GM21390 (cell line): ENCODE measurements around the gene CLEC4G.
"Not testable (repeated sequence)": the region's sequence is repeated elsewhere in the genome, so short reads cannot be mapped to it uniquely, and the experiment has no call there.

Source experiments
- ATAC-seq: cut with Tn5 transposase; IDR thresholded peaks from one replicate; pipeline ENCODE4 v1.9.1; 2021; ENCODE audit not compliant: unreplicated experiment

The CLEC4G gene

GRCh38 chr19:7732045-7732444 is at the start of gene CLEC4G:
Gene CLEC4G (minus strand): TSS chr19:7732110. CDS start chr19:7732102, 8 bp downstream.
- no peak for ATAC-seq

- no peak for ATAC-seq
Measured at GRCh38 chr19:7781157-7781556, 49.2 kb upstream of the CLEC4G start.

- no peak for ATAC-seq
Measured at GRCh38 chr19:7779631-7780486, 47.9 kb upstream of the CLEC4G start.

- ATAC-seq: no peak
Measured at GRCh38 chr19:7778081-7778480, 46.2 kb upstream of the CLEC4G start.

GRCh38 chr19:7775761-7776160 is 43.9 kb upstream of the CLEC4G start:
- no peak for ATAC-seq

- no peak for ATAC-seq
Measured at GRCh38 chr19:7773841-7774240, 41.9 kb upstream of the CLEC4G start.

- ATAC-seq: no peak
Measured at GRCh38 chr19:7772752-7773291, 40.9 kb upstream of the CLEC4G start.

- no peak for ATAC-seq
Measured at GRCh38 chr19:7771072-7771471, 39.2 kb upstream of the CLEC4G start.

- no peak for ATAC-seq
Measured at GRCh38 chr19:7769171-7769570, 37.3 kb upstream of the CLEC4G start.

GRCh38 chr19:7767487-7767886 is 35.6 kb upstream of the CLEC4G start:
- no peak for ATAC-seq

GRCh38 chr19:7766535-7766934 is 34.6 kb upstream of the CLEC4G start:
- ATAC-seq: no peak

- not testable (repeated sequence) for ATAC-seq
Measured at GRCh38 chr19:7765043-7765442, 33.1 kb upstream of the CLEC4G start.

- not testable (repeated sequence) for ATAC-seq
Measured at GRCh38 chr19:7764157-7764556, 32.2 kb upstream of the CLEC4G start.

GRCh38 chr19:7763696-7764095 is 31.8 kb upstream of the CLEC4G start:
- no peak for ATAC-seq

GRCh38 chr19:7762719-7763293 is 30.9 kb upstream of the CLEC4G start, which contains the start of gene CLEC4M:
Gene CLEC4M (plus strand): TSS chr19:7763243. CDS start chr19:7763267, 24 bp downstream.
- ATAC-seq: no peak

- no peak for ATAC-seq
Measured at GRCh38 chr19:7759156-7759555, 27.2 kb upstream of the CLEC4G start.

- no peak for ATAC-seq
Measured at GRCh38 chr19:7757358-7757757, 25.4 kb upstream of the CLEC4G start.

GRCh38 chr19:7756258-7756657 is 24.3 kb upstream of the CLEC4G start:
- no peak for ATAC-seq

- ATAC-seq: no peak
Measured at GRCh38 chr19:7751157-7751783, 19.4 kb upstream of the CLEC4G start.

- ATAC-seq: no peak
Measured at GRCh38 chr19:7748756-7749155, 16.8 kb upstream of the CLEC4G start.

GRCh38 chr19:7748171-7748570 is 16.3 kb upstream of the CLEC4G start:
- no peak for ATAC-seq
